K562 (cell line): ENCODE measurements around the gene APC2. TPM values are rescaled to one million over a fixed set of nuclear protein-coding genes. Genes with fewer than 3 reads are reported as not detected.

ENCODE experiments used
- AFF1 ChIP-seq, 2 experiments: fragments of 450-650 bp; IDR thresholded peaks; 2 replicates each; pipeline ENCODE4 v1.6.1; 2018; ENCODE audit warnings: mild to moderate bottlenecking in 2 of 2, low read depth in 1 of 2; ENCODE audit not compliant: partially characterized antibody in 2 of 2
- ARHGAP35 ChIP-seq: fragments of 450-650 bp; IDR thresholded peaks from 2 replicates; pipeline ENCODE4 v1.6.1; 2018; ENCODE audit not compliant: partially characterized antibody
- BACH1 ChIP-seq: fragments of 200-800 bp; sonication (Bioruptor generic); IDR thresholded peaks from 2 replicates; pipeline ENCODE4 v1.6.1; 2016; ENCODE audit warnings: missing genetic modification characterization, missing compliant biosample characterization
- BCL6 ChIP-seq: fragments of 250-450 bp; sonication (Bioruptor Pico); IDR thresholded peaks from 2 replicates; pipeline ENCODE4 v1.4.0; 2020
- BMI1 ChIP-seq: fragments of 150-350 bp; IDR thresholded peaks from 2 replicates; pipeline ENCODE4 v1.6.1; 2014; ENCODE audit warnings: low read length
- KAT7 ChIP-seq: sonication (generic); formaldehyde crosslinking; IDR thresholded peaks from 2 replicates; pipeline ENCODE4 v1.8.0; 2022; ENCODE audit warnings: missing genetic modification reagents, mild to moderate bottlenecking, borderline replicate concordance
- MCM5 ChIP-seq: fragments of 450-650 bp; IDR thresholded peaks from 2 replicates; pipeline ENCODE4 v1.6.1; 2016; ENCODE audit warnings: low read depth
- MXI1 ChIP-seq: IDR thresholded peaks from 2 replicates; pipeline ENCODE4 v1.6.1; 2011; ENCODE audit warnings: low read depth, mild to moderate bottlenecking, improper control_type of control experiment, low read length
- NCOA4 ChIP-seq: fragments of 450-650 bp; IDR thresholded peaks from 2 replicates; pipeline ENCODE4 v1.6.1; 2018; ENCODE audit warnings: mild to moderate bottlenecking; ENCODE audit not compliant: partially characterized antibody
- PHB ChIP-seq: fragments of 250-450 bp; sonication (Bioruptor Pico); IDR thresholded peaks from 2 replicates; pipeline ENCODE4 v1.5.0; 2021
- PKNOX1 ChIP-seq: fragments of 450-650 bp; IDR thresholded peaks from 2 replicates; pipeline ENCODE4 v1.6.1; 2016
- PML ChIP-seq: IDR thresholded peaks from 2 replicates; pipeline ENCODE4 v1.6.1; 2012; ENCODE audit warnings: low read length, inconsistent platforms
- SRF ChIP-seq, 2 experiments: fragments of 250-450, 450-650 bp in 1 of 2; sonication (Bioruptor Pico) in 1 of 2; sonication (generic) in 1 of 2; formaldehyde crosslinking; IDR thresholded peaks; 2 replicates each; pipeline versions ENCODE4 v1.5.0 to v1.5.1; 2020 to 2022; ENCODE audit warnings: mild to moderate bottlenecking in 1 of 2, missing genetic modification reagents in 1 of 2
- TCF7 ChIP-seq: sonication (generic); IDR thresholded peaks from 2 replicates; pipeline ENCODE4 v1.6.1; 2016; ENCODE audit warnings: antibody characterized with exemption, borderline replicate concordance
- THAP7 ChIP-seq: fragments of 250-450 bp; sonication (Bioruptor Pico); IDR thresholded peaks from 2 replicates; pipeline ENCODE4 v1.5.0; 2021
- ZNF408 ChIP-seq: fragments of 250-450 bp; sonication (Bioruptor Pico); IDR thresholded peaks from 2 replicates; pipeline ENCODE4 v1.4.0; 2020; ENCODE audit warnings: low read depth, mild to moderate bottlenecking, moderate library complexity
- polyA plus RNA-seq, 8 experiments: library from polyadenylated mRNA; depleted of rRNA in 4 of 8; stranded (reverse) in 5 of 8; unstranded in 3 of 8; fragments of >200 nt; fragmentation: Nextera tagmentation in 2 of 8; fragmentation: Illumina TruSeq in 1 of 8; extraction: Ambion mirVana in 2 of 8; extraction: Trizol in 1 of 8; gene quantifications; 2 replicates each; pipeline versions ENCODE4 v1.2.1 to v1.2.3, GENCODE V29; 2011 to 2014; ENCODE audit warnings: inconsistent platforms in 1 of 8, missing spikeins in 1 of 8
- total RNA-seq, 7 experiments: library from RNA; depleted of rRNA in 6 of 7; stranded (reverse); fragments of >200 nt in 6 of 7; fragmentation: Illumina TruSeq in 2 of 7; extraction: Trizol in 2 of 7; gene quantifications; 2 replicates each; pipeline versions ENCODE4 v1.2.1 to v1.2.3, GENCODE V29; 2011 to 2021; ENCODE audit warnings: low replicate concordance in 1 of 7
- TF ChIP-seq, protein P1 (sequence below): sonication (generic); formaldehyde crosslinking; IDR thresholded peaks from 2 replicates; pipeline ENCODE4 v1.8.0; 2022; ENCODE audit warnings: missing genetic modification reagents, mild to moderate bottlenecking, borderline replicate concordance
- TF ChIP-seq, protein P2 (sequence below): fragments of 250-450 bp; sonication (Bioruptor Pico); IDR thresholded peaks from 2 replicates; pipeline ENCODE4 v1.5.0; 2021

The APC2 gene
- total and polyA plus RNA-seq, 9 of the 15 experiments (the other 6 are each of a cell fraction or from before 2014, with no cell fraction given): 0.01 to 0.40 (median 0.05) TPM; not detected in 3

DNA sequence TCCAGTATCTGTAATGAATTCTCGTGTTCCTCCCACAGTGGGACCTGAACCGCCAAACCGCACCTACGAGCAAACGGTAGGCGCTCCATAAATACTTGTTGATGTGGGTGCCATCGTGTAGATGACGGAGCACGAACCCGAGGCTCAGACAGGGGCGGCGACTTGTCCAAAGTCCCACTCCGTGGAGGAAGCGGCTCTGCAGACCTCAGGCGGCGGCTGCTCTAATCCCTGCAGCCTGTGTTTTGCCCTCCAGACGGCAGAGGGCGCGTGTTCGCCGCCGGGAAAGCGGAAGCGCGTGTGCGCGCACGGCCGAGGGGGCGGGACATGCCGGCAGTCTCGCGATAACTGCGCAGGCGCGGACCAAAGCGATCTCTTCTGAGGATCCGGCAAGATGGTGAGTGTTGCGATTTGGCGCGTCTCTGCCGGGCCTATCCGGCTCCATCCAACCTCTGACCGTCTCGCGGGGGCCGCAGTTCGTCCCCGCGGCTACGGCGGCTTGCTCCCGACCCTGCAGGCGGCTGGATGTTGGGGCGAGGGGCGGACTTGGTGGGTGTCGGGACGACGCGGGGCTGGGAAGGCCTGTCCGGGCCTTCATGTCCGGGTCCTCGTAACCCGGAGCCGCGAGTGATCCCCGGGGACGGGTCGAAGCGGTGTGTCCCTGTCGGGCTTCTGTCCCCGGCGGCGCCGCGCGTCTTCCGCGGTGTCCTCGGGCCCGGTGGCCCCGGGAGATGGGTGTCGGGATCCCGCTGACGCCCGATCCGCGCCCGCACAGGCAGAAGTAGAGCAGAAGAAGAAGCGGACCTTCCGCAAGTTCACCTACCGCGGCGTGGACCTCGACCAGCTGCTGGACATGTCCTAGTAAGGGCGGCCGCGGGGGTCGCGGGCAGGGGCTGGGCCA, 11.6 kb upstream of the APC2 start, which contains the start of gene RPS15 (continued):
- TF ChIP-seq, protein P1, sequence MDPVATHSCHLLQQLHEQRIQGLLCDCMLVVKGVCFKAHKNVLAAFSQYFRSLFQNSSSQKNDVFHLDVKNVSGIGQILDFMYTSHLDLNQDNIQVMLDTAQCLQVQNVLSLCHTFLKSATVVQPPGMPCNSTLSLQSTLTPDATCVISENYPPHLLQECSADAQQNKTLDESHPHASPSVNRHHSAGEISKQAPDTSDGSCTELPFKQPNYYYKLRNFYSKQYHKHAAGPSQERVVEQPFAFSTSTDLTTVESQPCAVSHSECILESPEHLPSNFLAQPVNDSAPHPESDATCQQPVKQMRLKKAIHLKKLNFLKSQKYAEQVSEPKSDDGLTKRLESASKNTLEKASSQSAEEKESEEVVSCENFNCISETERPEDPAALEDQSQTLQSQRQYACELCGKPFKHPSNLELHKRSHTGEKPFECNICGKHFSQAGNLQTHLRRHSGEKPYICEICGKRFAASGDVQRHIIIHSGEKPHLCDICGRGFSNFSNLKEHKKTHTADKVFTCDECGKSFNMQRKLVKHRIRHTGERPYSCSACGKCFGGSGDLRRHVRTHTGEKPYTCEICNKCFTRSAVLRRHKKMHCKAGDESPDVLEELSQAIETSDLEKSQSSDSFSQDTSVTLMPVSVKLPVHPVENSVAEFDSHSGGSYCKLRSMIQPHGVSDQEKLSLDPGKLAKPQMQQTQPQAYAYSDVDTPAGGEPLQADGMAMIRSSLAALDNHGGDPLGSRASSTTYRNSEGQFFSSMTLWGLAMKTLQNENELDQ (CRISPR knock-in tag): no peak
- TF ChIP-seq KAT7 (CRISPR knock-in tag): peak; percentile 83
- no peak for TF ChIP-seq BCL6 (CRISPR knock-in tag)
- TF ChIP-seq SRF (CRISPR knock-in tag; IDR thresholded peaks at IDR 0.05): peak in 1 of 2 experiments; percentile 62; a peak in 1 of 4 replicates
- TF ChIP-seq BMI1: 0 out of 2 replicates have a peak, but pooled peaks have one; percentile 14
- TF ChIP-seq, protein P2, sequence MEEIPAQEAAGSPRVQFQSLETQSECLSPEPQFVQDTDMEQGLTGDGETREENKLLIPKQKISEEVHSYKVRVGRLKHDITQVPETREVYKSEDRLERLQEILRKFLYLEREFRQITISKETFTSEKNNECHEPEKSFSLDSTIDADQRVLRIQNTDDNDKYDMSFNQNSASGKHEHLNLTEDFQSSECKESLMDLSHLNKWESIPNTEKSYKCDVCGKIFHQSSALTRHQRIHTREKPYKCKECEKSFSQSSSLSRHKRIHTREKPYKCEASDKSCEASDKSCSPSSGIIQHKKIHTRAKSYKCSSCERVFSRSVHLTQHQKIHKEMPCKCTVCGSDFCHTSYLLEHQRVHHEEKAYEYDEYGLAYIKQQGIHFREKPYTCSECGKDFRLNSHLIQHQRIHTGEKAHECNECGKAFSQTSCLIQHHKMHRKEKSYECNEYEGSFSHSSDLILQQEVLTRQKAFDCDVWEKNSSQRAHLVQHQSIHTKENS: no peak
- no peak for TF ChIP-seq MCM5
- TF ChIP-seq PHB (CRISPR knock-in tag): peak; percentile 91; the same call in 1 of the 2 replicates
- TF ChIP-seq ZNF408 (CRISPR knock-in tag): no peak
- TF ChIP-seq THAP7: 0 out of 2 replicates have a peak, but pooled peaks have one; percentile 22
- peak in 1 of 2 experiments; percentile 87 for TF ChIP-seq AFF1 (IDR thresholded peaks at IDR 0.05; ENCODE audit: low read depth in 1 of 2, partially characterized antibody in 2 of 2)
- TF ChIP-seq PKNOX1: 0 out of 2 replicates have a peak, but pooled peaks have one; percentile 23
- no peak for TF ChIP-seq NCOA4
- no peak for TF ChIP-seq BACH1 (tag)
- TF ChIP-seq ARHGAP35: peak; percentile 91
- TF ChIP-seq MXI1: peak; percentile 86
- TF ChIP-seq TCF7: peak; percentile 21; the same call in 1 of the 2 replicates
- peak; percentile 86; the same call in 1 of the 2 replicates for TF ChIP-seq PML
